Mesendoderm (in vitro differentiated cells): Measurements from ENCODE around the gene ALS2CL.
"Not testable (repeated sequence)": the region's sequence is repeated elsewhere in the genome, so short reads cannot be mapped to it uniquely, and the experiment has no call there.

ENCODE experiments used
- DNase-seq: peaks from one replicate; pipeline ENCODE4 v3.0.0; 2013
- H2AK5ac ChIP-seq: 2 replicates; pipeline ENCODE4 v1.6.1; 2013; ENCODE audit warnings: low read length, inconsistent platforms
- H2BK120ac ChIP-seq: 2 replicates; pipeline ENCODE4 v1.6.1; 2013; ENCODE audit warnings: low read depth, mild to moderate bottlenecking, low read length, moderate library complexity, mixed read lengths
- H2BK15ac ChIP-seq: replicated peaks from 2 replicates; pipeline ENCODE4 v1.6.1; 2013; ENCODE audit warnings: low read depth, mild to moderate bottlenecking, moderate library complexity
- H2BK5ac ChIP-seq: 2 replicates; pipeline ENCODE4 v1.6.1; 2013; ENCODE audit warnings: low read length, inconsistent platforms
- H3K18ac ChIP-seq: 2 replicates; pipeline ENCODE4 v1.6.1; 2013; ENCODE audit warnings: mild to moderate bottlenecking, low read length, mixed read lengths
- H3K23ac ChIP-seq: one replicate; pipeline ENCODE4 v1.6.1; 2013; ENCODE audit warnings: low read length
- H3K27ac ChIP-seq: 2 replicates; pipeline ENCODE4 v1.5.1; 2013; ENCODE audit warnings: low read depth, mild to moderate bottlenecking, inconsistent platforms, low read length, moderate library complexity
- H3K27me3 ChIP-seq: 2 replicates; pipeline ENCODE4 v1.6.1; 2013; ENCODE audit warnings: low read length, control low read depth, mild to moderate bottlenecking, inconsistent platforms; ENCODE audit not compliant: insufficient read depth, poor library complexity
- H3K36me3 ChIP-seq: 2 replicates; pipeline ENCODE4 v1.6.1; 2013; ENCODE audit warnings: low read length, inconsistent platforms; ENCODE audit not compliant: control insufficient read depth, insufficient read depth
- H3K4ac ChIP-seq: one replicate; pipeline ENCODE4 v1.6.1; 2013; ENCODE audit warnings: low read depth, mild to moderate bottlenecking, low read length, moderate library complexity
- H3K4me1 ChIP-seq: 2 replicates; pipeline ENCODE4 v1.6.1; 2013; ENCODE audit warnings: low read depth, low read length, inconsistent platforms; ENCODE audit not compliant: control insufficient read depth
- H3K4me2 ChIP-seq: 2 replicates; pipeline ENCODE4 v1.6.1; 2013; ENCODE audit warnings: low read length
- H3K4me3 ChIP-seq: 2 replicates; pipeline ENCODE4 v1.5.1; 2013; ENCODE audit warnings: mild to moderate bottlenecking, low read length
- H3K56ac ChIP-seq: one replicate; pipeline ENCODE4 v1.6.1; 2013; ENCODE audit warnings: low read length
- H3K79me1 ChIP-seq: 2 replicates; pipeline ENCODE4 v1.6.1; 2013; ENCODE audit warnings: low read length, inconsistent platforms
- H3K79me2 ChIP-seq: 2 replicates; pipeline ENCODE4 v1.6.1; 2013; ENCODE audit warnings: mild to moderate bottlenecking, low read length; ENCODE audit not compliant: control insufficient read depth, insufficient read depth
- H3K9ac ChIP-seq: 2 replicates; pipeline ENCODE4 v1.6.1; 2013; ENCODE audit warnings: low read length, inconsistent platforms
- H4K5ac ChIP-seq: one replicate; pipeline ENCODE4 v1.6.1; 2013; ENCODE audit warnings: low read length
- H4K8ac ChIP-seq: one replicate; pipeline ENCODE4 v1.6.1; 2013; ENCODE audit warnings: low read depth, mild to moderate bottlenecking, control low read depth, low read length, moderate library complexity
- WGBS: extraction: QIAGEN DNeasy Blood & Tissue Kit; methylation state at CpG from one replicate; pipeline ENCODE4 v1.1.7; 2013; ENCODE audit warnings: low lambda C conversion rate, missing lambda C conversion rate; ENCODE audit not compliant: insufficient coverage; ENCODE audit errors: extremely low coverage; 5-methylcytosine and 5-hydroxymethylcytosine counted together

Gene ALS2CL

GRCh38 chr3:46707601-46708011 is 14.1 kb upstream of the ALS2CL start:
- no peak overlapping the region for H3K4me3 ChIP-seq
- H4K8ac ChIP-seq = no peak overlapping the region
- H3K9ac ChIP-seq = no peak overlapping the region
- no peak overlapping the region for H3K23ac ChIP-seq
- H3K18ac ChIP-seq = no peak overlapping the region
- H3K27me3 ChIP-seq = no peaks in the 10 kb centered on the region
- H3K4me1 ChIP-seq = peaks cover 1% of the 10 kb centered on the region
- H2BK120ac ChIP-seq = no peak overlapping the region
- no peaks in the 10 kb centered on the region for H3K79me2 ChIP-seq
- no peaks in the 10 kb centered on the region for H3K79me1 ChIP-seq
- no CpG with 5 or more reads among the region's 7 CpGs for WGBS
- H3K56ac ChIP-seq = no peak overlapping the region
- DNase-seq = no peak
- H3K27ac ChIP-seq = no peak overlapping the region
- no peak overlapping the region for H2BK15ac ChIP-seq
- no peak overlapping the region for H3K4ac ChIP-seq
- no peak overlapping the region for H2BK5ac ChIP-seq
- no peaks in the 10 kb centered on the region for H3K36me3 ChIP-seq
- no peak overlapping the region for H4K5ac ChIP-seq
- H2AK5ac ChIP-seq = no peak overlapping the region
- no peak overlapping the region for H3K4me2 ChIP-seq

GRCh38 chr3:46706771-46707582 is 13.5 kb upstream of the ALS2CL start:
- H2BK15ac ChIP-seq = no peak overlapping the region
- no peak overlapping the region for H3K4me2 ChIP-seq
- H2AK5ac ChIP-seq = no peak overlapping the region
- no peak overlapping the region for H4K8ac ChIP-seq
- H2BK5ac ChIP-seq = no peak overlapping the region
- no peak overlapping the region for H4K5ac ChIP-seq
- peak overlapping the region; percentile 7 for H3K56ac ChIP-seq
- no peaks in the 10 kb centered on the region for H3K79me1 ChIP-seq
- H3K4me1 ChIP-seq = peaks cover 2% of the 10 kb centered on the region
- no peaks in the 10 kb centered on the region for H3K79me2 ChIP-seq
- H3K27ac ChIP-seq = no peak overlapping the region
- no peaks in the 10 kb centered on the region for H3K36me3 ChIP-seq
- no peak overlapping the region for H3K4me3 ChIP-seq
- DNase-seq = no peak
- H3K18ac ChIP-seq = no peak overlapping the region
- no peak overlapping the region for H3K23ac ChIP-seq
- H3K9ac ChIP-seq = no peak overlapping the region
- no peaks in the 10 kb centered on the region for H3K27me3 ChIP-seq
- H3K4ac ChIP-seq = no peak overlapping the region
- WGBS = no CpG with 5 or more reads among the region's 13 CpGs
- H2BK120ac ChIP-seq = no peak overlapping the region

- no peak overlapping the region for H3K4ac ChIP-seq
- no peak overlapping the region for H4K8ac ChIP-seq
- no peak overlapping the region for H3K27ac ChIP-seq
- no peak overlapping the region for H3K9ac ChIP-seq
- peaks cover 4% of the 10 kb centered on the region for H3K4me1 ChIP-seq
- no peaks in the 10 kb centered on the region for H3K36me3 ChIP-seq
- H3K18ac ChIP-seq = no peak overlapping the region
- H3K4me3 ChIP-seq = no peak overlapping the region
- no peak overlapping the region for H4K5ac ChIP-seq
- H3K56ac ChIP-seq = peak overlapping the region; percentile 18
- H3K79me1 ChIP-seq = no peaks in the 10 kb centered on the region
- no peak overlapping the region for H2BK120ac ChIP-seq
- peak; percentile 87 for DNase-seq
- no peak overlapping the region for H2BK5ac ChIP-seq
- H3K27me3 ChIP-seq = no peaks in the 10 kb centered on the region
- no peak overlapping the region for H3K23ac ChIP-seq
- H2BK15ac ChIP-seq = no peak overlapping the region
- H3K4me2 ChIP-seq = no peak overlapping the region
- no peak overlapping the region for H2AK5ac ChIP-seq
- no peaks in the 10 kb centered on the region for H3K79me2 ChIP-seq
- no CpG with 5 or more reads among the region's 19 CpGs for WGBS
Observed at GRCh38 chr3:46705751-46706552, 12.5 kb upstream of the ALS2CL start.

- no peak overlapping the region for H3K4ac ChIP-seq
- no peak overlapping the region for H2BK5ac ChIP-seq
- H3K27me3 ChIP-seq = no peaks in the 10 kb centered on the region
- H2AK5ac ChIP-seq = no peak overlapping the region
- no peaks in the 10 kb centered on the region for H3K79me2 ChIP-seq
- no peaks in the 10 kb centered on the region for H3K36me3 ChIP-seq
- peaks cover 4% of the 10 kb centered on the region for H3K4me1 ChIP-seq
- no peak overlapping the region for H2BK120ac ChIP-seq
- no CpG with 5 or more reads among the region's 4 CpGs for WGBS
- H3K23ac ChIP-seq = no peak overlapping the region
- no peak overlapping the region for H3K9ac ChIP-seq
- no peaks in the 10 kb centered on the region for H3K79me1 ChIP-seq
- no peak overlapping the region for H4K5ac ChIP-seq
- no peak overlapping the region for H3K4me2 ChIP-seq
- no peak overlapping the region for H3K56ac ChIP-seq
- no peak overlapping the region for H3K27ac ChIP-seq
- peak; percentile 85 for DNase-seq
- H4K8ac ChIP-seq = no peak overlapping the region
- no peak overlapping the region for H3K18ac ChIP-seq
- H2BK15ac ChIP-seq = no peak overlapping the region
- H3K4me3 ChIP-seq = no peak overlapping the region
Observed at GRCh38 chr3:46705022-46705530, 11.6 kb upstream of the ALS2CL start.

- H3K9ac ChIP-seq, H2BK120ac ChIP-seq, H3K23ac ChIP-seq, H3K56ac ChIP-seq, H4K8ac ChIP-seq, H4K5ac ChIP-seq, H3K4me1 ChIP-seq, H3K4me3 ChIP-seq, H3K27me3 ChIP-seq, H3K79me2 ChIP-seq, H3K27ac ChIP-seq, H2BK5ac ChIP-seq, H2AK5ac ChIP-seq, H3K4me2 ChIP-seq, H3K18ac ChIP-seq, DNase-seq, H3K4ac ChIP-seq, H3K79me1 ChIP-seq, H2BK15ac ChIP-seq, H3K36me3 ChIP-seq: not testable (repeated sequence)
- WGBS = no CpG with 5 or more reads among the region's 7 CpGs
Observed at GRCh38 chr3:46704346-46704745, 10.9 kb upstream of the ALS2CL start.
